Urinary bladder (tissue), 4 donors: ENCODE results near the gene FOXA2. TPM values are rescaled to one million over a fixed set of nuclear protein-coding genes. Genes with fewer than 3 reads are reported as not detected.
"Not testable (repeated sequence)": the region's sequence is repeated elsewhere in the genome, so short reads cannot be mapped to it uniquely, and the experiment has no call there.

Experiments used
- DNase-seq: peaks from one replicate; pipeline ENCODE4 v3.0.0-alpha.2; 2015; ENCODE audit errors: extremely low spot score
- H3K27ac ChIP-seq: one replicate; pipeline ENCODE4 v1.5.1; 2013; ENCODE audit warnings: low read depth, mild to moderate bottlenecking, moderate library complexity
- H3K36me3 ChIP-seq: one replicate; pipeline ENCODE4 v1.6.1; 2013; ENCODE audit warnings: mild to moderate bottlenecking, moderate library complexity; ENCODE audit not compliant: insufficient read depth
- H3K4me1 ChIP-seq: one replicate; pipeline ENCODE4 v1.6.1; 2013; ENCODE audit warnings: mild to moderate bottlenecking, moderate library complexity; ENCODE audit not compliant: insufficient read depth
- H3K4me3 ChIP-seq: one replicate; pipeline ENCODE4 v1.5.1; 2013; ENCODE audit warnings: low read depth, low read length
- WGBS: extraction: QIAGEN DNeasy Blood & Tissue Kit; methylation state at CpG from one replicate; pipeline ENCODE4 v1.1.7; 2013; 5-methylcytosine and 5-hydroxymethylcytosine counted together
- polyA plus RNA-seq: library from polyadenylated mRNA; stranded (reverse); fragments of 200-250 nt; gene quantifications from one replicate; pipeline ENCODE4 v1.2.3, GENCODE V29; 2013
- total RNA-seq: library from RNA; depleted of rRNA; stranded (reverse); fragments of >200 nt; gene quantifications from one replicate; pipeline ENCODE4 v1.2.3, GENCODE V29; 2014
- donor health status: healthy with polysubstance abuse.
- donor health status: healthy.

The FOXA2 gene
- total and polyA plus RNA-seq, 2 donors = not detected

GRCh38 chr20:22601361-22602141 is 17.2 kb upstream of the FOXA2 start:
- Histone ChIP-seq H3K27ac (no peak overlapping the region), H3K36me3 (no peaks in the 10 kb centered on the region), H3K4me3 (no peak overlapping the region), H3K4me1 (no peaks in the 10 kb centered on the region)
- DNase-seq = no peak
- 59% methylated on average over 2 of the region's 2 CpGs for WGBS

- 99% methylated on average over 2 of the region's 2 CpGs for WGBS
- H3K36me3 ChIP-seq, H3K4me3 ChIP-seq, H3K27ac ChIP-seq, H3K4me1 ChIP-seq, DNase-seq: not testable (repeated sequence)
Measured at GRCh38 chr20:22599258-22599657, 14.9 kb upstream of the FOXA2 start.

- Histone ChIP-seq H3K4me1 (no peaks in the 10 kb centered on the region), H3K27ac (no peak overlapping the region), H3K36me3 (no peaks in the 10 kb centered on the region), H3K4me3 (no peak overlapping the region)
- no peak for DNase-seq
- WGBS = 76% methylated on average over 1 of the region's 1 CpG
Measured at GRCh38 chr20:22597303-22597702, 12.9 kb upstream of the FOXA2 start.

- Histone ChIP-seq H3K4me1 (no peaks in the 10 kb centered on the region), H3K27ac (no peak overlapping the region), H3K4me3 (no peak overlapping the region), H3K36me3 (no peaks in the 10 kb centered on the region)
- no peak for DNase-seq
- WGBS = 7% methylated on average over 1 of the region's 1 CpG
Measured at GRCh38 chr20:22590662-22591061, 6.3 kb upstream of the FOXA2 start.

- Histone ChIP-seq H3K4me1 (peaks cover 9% of the 10 kb centered on the region), H3K36me3 (no peaks in the 10 kb centered on the region), H3K27ac (no peak overlapping the region), H3K4me3 (no peak overlapping the region)
- DNase-seq = no peak
- WGBS = 4% methylated on average over 47 of the region's 47 CpGs
Measured at GRCh38 chr20:22586645-22587310, 2.4 kb upstream of the FOXA2 start.

GRCh38 chr20:22585786-22586493 is 1.6 kb upstream of the FOXA2 start:
- peaks cover 9% of the 10 kb centered on the region for H3K4me1 ChIP-seq

GRCh38 chr20:22584922-22585785 is 782 bp upstream of the FOXA2 start:
- DNase-seq = no peak
- H3K4me1 ChIP-seq = peaks cover 9% of the 10 kb centered on the region
- H3K4me3 ChIP-seq = peak overlapping the region; percentile 1
- H3K27ac ChIP-seq = no peak overlapping the region
- 2% methylated on average over 58 of the region's 58 CpGs for WGBS
- H3K36me3 ChIP-seq = no peaks in the 10 kb centered on the region

More at GRCh38 chr20:22585786-22586493, 1.6 kb upstream of the FOXA2 start:
- DNase-seq = no peak
- H3K4me3 ChIP-seq = no peak overlapping the region
- no peaks in the 10 kb centered on the region for H3K36me3 ChIP-seq
- 15% methylated on average over 29 of the region's 29 CpGs for WGBS
- H3K27ac ChIP-seq = no peak overlapping the region

- no peak for DNase-seq
- Histone ChIP-seq H3K4me3 (peak overlapping the region; percentile 14), H3K4me1 (peaks cover 9% of the 10 kb centered on the region)
Measured at GRCh38 chr20:22583773-22584521, 425 bp downstream of the FOXA2 start.

GRCh38 chr20:22582964-22583772 is 1.2 kb downstream of the FOXA2 start:
- no peak overlapping the region for H3K27ac ChIP-seq
- no peak for DNase-seq
- H3K4me3 ChIP-seq = peak overlapping the region; percentile 14
- no peaks in the 10 kb centered on the region for H3K36me3 ChIP-seq
- H3K4me1 ChIP-seq = peaks cover 11% of the 10 kb centered on the region
- 1% methylated on average over 66 of the region's 66 CpGs for WGBS

More at GRCh38 chr20:22583773-22584521, 425 bp downstream of the FOXA2 start:
- Histone ChIP-seq H3K27ac (no peak overlapping the region), H3K36me3 (no peaks in the 10 kb centered on the region)
- under 1% methylated on average over 41 of the region's 41 CpGs for WGBS

- Histone ChIP-seq H3K4me1 (peaks cover 11% of the 10 kb centered on the region), H3K4me3 (no peak overlapping the region), H3K27ac (no peak overlapping the region), H3K36me3 (no peaks in the 10 kb centered on the region)
- DNase-seq = no peak
- WGBS = 10% methylated on average over 54 of the region's 54 CpGs
Measured at GRCh38 chr20:22582386-22582963, 1.9 kb downstream of the FOXA2 start.

- H3K27ac ChIP-seq = no peak overlapping the region
- peaks cover 11% of the 10 kb centered on the region for H3K4me1 ChIP-seq
- WGBS = 20% methylated on average over 54 of the region's 54 CpGs
- no peaks in the 10 kb centered on the region for H3K36me3 ChIP-seq
- no peak overlapping the region for H3K4me3 ChIP-seq
- no peak for DNase-seq
Measured at GRCh38 chr20:22581437-22582385, 2.7 kb downstream of the FOXA2 start.
